NCI-H2227 (cell line): ENCODE measurements around the gene RPL4.
"Not testable (repeated sequence)": the region's sequence is repeated elsewhere in the genome, so short reads cannot be mapped to it uniquely, and the experiment has no call there.

Source experiments
- DNase-seq: peaks from one replicate; lab custom pipeline; 2025; ENCODE audit not compliant: unreplicated experiment; lab: John Stamatoyannopoulos, UW

RPL4 gene

DNA sequence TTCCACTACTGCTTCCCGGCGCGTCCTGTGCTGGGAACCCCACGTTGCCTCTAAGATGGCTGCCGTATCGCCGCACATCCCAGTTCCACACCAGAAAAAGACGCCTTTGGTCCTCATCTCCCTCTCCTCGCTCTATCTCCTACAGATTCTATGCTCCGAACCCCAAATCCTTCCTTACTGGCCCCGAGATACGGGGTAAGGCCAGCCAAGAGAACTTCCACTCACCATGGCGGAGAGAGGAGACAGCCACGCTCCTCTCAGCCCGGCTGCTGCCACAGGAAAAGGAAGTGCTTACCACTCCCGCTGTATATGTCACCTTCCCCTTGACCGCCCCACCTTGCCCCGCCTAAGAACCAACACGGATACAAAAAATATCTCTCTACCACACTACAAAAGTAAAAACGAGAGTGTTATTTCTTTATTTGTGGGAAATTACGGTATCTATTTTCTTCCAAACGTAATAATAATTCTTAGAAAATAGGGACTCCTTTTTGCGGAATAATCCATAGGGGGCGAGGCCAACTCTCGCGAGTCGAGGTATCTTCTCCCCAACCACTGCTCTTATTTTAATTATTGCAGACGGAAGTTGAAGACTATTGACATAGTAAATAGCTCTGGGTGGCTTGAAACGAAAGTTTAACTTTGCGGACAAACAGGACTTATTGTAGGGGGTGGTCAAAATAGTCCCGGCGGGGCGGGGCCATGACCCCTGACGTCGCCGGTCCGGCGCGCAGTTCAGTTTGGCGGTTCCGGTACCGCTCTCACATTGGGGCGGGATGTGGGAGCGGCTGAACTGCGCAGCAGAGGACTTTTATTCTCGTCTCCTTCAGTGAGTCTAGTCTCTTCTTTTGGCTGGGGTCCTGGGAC, at the start of gene RPL4, which contains the start of gene ZWILCH:
Gene RPL4 (minus strand): TSS at position 293 of the 867 bp plus-strand sequence. CDS start 65 bp downstream, at position 228.
Gene ZWILCH (plus strand): TSS at position 764 of the 867 bp plus-strand sequence. CDS start 13 bp downstream, at position 777.
- peak; percentile 75 for DNase-seq

- DNase-seq: no peak
These were observed 40.6 kb upstream of the RPL4 start for GRCh38 chr15:66545255-66545654.

- DNase-seq: no peak
These were observed 38.2 kb upstream of the RPL4 start for GRCh38 chr15:66542896-66543295.

DNA sequence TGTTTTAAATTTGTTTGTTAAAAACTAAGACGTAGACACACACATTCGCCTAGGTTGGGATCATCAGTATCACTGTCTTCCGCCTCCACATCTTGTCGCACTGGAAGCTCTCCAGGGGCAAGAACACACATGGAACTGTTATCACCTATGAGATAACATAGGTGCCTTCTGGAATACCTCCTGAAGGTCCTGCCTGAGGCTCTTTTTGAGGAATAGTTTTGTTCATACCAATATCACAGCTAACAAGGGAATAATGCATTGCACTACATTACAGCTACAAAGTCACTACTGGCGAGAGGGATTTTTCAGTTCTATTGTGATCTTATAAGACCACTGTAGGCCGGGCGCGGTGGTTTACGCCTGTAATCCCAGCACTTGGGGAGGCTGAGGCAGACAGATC, 30.4 kb upstream of the RPL4 start:
- DNase-seq: no peak

GRCh38 chr15:66524838-66525237, 20.2 kb upstream of the RPL4 start:
- no peak for DNase-seq

- no peak for DNase-seq
These were observed 19.3 kb upstream of the RPL4 start for GRCh38 chr15:66523926-66524325.

DNA sequence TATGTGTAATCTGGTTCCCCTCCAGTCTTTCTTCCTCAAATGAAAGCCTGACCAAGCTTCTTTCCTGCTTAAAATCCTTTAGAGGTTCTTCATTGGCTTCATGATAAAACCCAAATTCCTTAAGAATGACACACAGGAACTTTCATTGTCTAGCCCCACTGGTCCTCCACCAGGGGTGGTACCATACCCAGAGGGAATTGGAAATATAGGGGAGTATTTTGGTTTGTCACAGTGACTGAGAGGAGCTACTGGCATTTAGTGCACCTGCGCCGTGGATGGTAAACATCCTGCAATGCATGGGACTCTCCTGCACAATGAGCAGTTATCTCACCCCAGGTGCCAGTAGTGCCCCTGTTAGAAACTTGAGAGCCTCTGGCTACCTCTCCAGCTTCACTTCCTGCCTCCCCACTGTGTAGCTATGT, 11.3 kb upstream of the RPL4 start:
- no peak for DNase-seq

DNA sequence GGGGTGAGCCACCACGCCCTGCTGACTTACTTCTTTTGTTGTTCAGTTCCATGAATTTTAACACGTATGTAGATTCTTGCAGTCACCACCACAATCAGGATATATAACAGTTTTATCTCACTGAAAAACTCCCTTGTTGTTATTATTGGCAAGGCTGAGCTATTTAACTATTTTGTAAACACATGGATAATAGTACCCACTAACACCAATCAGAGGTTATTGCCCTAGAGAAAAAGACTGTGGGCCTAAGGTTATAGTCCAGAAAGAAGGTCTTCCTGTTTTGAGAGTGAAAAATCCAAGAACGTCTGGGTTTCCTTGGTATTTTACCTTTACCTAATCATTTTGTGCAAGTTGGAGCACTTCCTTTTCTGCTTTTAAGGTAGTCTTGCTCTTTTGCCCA, 9.9 kb upstream of the RPL4 start:
- no peak for DNase-seq

GRCh38 chr15:66508293-66508883, 3.7 kb upstream of the RPL4 start:
- no peak for DNase-seq

DNA sequence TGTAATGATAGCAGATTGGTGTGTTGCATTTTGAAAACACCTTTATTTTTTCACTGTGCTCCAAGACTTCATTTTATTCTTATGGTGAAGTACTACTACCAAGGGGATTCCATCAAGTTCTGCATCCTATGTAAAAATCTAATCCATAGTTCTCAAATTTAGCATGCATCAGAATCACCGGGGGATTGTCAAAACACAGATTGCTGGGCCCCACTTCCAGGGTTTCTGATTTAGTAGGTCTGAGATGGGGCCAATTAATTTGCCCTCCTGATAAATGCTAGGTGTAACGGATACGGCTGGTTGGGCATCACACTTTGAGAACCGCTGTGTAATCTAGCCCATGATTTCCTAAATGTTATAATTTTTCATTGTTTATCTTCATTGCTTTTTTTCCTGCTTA, 1.2 kb upstream of the RPL4 start:
- DNase-seq: peak; percentile 7

GRCh38 chr15:66505430-66505811, 766 bp upstream of the RPL4 start:
- DNase-seq: peak; percentile 75

- DNase-seq: no peak
These were observed 684 bp downstream of the RPL4 start for GRCh38 chr15:66503780-66504562.

DNA sequence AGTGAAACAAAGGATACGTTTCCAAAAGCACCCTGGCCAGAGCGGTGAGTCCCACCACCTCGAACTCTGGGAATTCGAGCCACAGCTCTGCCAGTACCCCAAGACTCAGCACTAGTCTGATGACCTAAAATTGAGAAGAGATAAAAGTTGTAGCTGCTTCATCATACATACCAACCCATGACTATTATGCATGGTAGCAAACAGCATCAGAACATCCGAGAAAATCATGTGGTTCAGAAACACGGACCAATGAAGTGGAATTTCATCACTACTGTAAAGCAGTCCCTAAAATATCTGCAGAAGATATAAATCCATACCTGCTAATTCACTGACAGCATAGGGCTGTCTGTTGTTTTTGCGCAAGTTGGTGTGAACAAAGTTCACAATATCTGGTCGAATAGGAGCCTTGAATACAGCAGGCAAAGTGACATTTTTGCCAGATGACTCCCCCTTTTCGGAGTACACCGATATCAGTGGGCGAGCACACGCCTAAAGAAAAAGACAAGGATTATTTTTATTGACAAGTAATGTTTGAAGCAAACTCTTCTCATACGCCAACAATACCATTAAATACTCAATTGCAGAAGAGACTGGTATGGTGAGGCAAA, 1.5 kb downstream of the RPL4 start:
- not testable (repeated sequence) for DNase-seq

GRCh38 chr15:66502491-66502890, 2.2 kb downstream of the RPL4 start:
- DNase-seq: no peak

- DNase-seq: not testable (repeated sequence)
These were observed 4.3 kb downstream of the RPL4 start for GRCh38 chr15:66500346-66500745.

GRCh38 chr15:66498501-66499386, 5.9 kb downstream of the RPL4 start:
- peak; percentile 23 for DNase-seq

- peak; percentile 96 for DNase-seq
These were observed 6.9 kb downstream of the RPL4 start, which contains the start of gene SNAPC5 for GRCh38 chr15:66497502-66498455. Gene SNAPC5, minus strand, starts transcription at chr15:66497762. Its CDS starts 31 bp downstream, at chr15:66497731.

DNA sequence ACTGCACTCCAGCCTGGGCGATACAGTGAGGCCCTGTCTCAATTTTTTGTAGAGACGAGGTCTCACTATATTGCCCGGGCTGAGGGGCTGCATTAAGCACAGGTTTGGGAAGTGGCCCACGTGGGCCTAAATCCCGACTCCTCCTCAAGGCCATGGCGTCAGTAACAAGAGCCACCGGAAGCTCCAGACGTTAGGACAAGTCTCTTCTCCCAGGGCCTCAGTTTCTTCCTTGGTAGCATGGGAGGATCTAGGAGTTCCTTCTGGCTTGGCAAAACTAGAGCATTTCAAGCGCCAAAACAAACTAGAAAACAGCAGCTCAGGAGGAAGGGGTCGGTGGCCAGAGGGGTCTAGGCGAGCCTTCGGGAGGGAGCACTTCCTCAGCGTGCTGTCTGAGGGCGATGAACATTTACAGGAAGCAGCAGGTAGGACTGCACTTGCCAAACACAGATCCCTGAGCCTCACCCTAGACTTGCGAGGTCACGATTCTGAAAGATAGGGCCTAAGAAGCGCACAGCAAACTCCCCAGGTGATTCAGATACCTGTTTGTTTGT, 7.6 kb downstream of the RPL4 start:
- peak; percentile 32 for DNase-seq

- no peak for DNase-seq
These were observed 10.4 kb downstream of the RPL4 start for GRCh38 chr15:66494262-66494661.
